Inferior parietal cortex (tissue), 1 donor: Measurements from ENCODE around the gene LRRC10.
"Not testable (repeated sequence)": the region's sequence is repeated elsewhere in the genome, so short reads cannot be mapped to it uniquely, and the experiment has no call there.

Experiments
- DNase-seq: peaks from one replicate; pipeline ENCODE4 v3.0.0-alpha.2; 2016; ENCODE audit errors: extremely low spot score

The LRRC10 gene

DNA sequence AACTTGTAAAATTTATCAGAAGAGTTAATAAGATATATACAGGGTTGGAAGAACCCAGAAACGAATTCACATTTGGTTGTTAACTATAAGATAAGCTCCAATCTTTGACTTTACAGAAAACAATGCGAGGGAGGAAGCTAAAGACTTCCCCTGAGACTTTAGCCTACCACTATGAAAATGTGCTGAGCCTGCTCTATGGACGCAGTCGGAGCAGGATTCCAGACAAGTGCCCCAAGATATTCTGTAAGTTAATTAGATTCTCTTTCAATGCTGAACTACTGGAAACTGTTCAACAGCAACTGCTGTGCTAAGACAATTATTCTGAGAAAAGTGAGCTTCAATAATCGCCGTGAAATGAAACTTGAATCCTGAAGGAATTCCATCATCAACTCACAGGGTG, 8.3 kb upstream of the LRRC10 start:
- no peak for DNase-seq

- DNase-seq: no peak
Measured at GRCh38 chr12:69616025-69616424, 5.3 kb upstream of the LRRC10 start.

DNA sequence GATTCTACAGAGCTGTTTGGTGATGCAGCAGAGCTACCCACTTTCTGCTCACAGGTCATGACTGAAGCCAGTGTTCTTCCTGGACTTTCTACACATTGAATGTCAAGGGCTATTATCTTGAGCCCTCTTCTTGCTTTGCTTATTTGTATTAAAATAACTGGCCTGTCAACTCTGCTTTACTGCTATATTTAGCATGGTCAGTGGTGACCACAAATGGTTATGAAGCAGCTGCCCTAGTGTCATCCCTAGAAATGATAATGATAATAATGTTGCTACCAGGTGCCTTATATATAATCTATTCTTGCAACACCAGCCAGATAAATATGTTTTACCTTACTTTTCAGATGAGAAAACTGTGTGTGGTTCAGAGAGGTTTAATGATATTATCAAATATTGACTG, 2.6 kb upstream of the LRRC10 start:
- DNase-seq: no peak

DNA sequence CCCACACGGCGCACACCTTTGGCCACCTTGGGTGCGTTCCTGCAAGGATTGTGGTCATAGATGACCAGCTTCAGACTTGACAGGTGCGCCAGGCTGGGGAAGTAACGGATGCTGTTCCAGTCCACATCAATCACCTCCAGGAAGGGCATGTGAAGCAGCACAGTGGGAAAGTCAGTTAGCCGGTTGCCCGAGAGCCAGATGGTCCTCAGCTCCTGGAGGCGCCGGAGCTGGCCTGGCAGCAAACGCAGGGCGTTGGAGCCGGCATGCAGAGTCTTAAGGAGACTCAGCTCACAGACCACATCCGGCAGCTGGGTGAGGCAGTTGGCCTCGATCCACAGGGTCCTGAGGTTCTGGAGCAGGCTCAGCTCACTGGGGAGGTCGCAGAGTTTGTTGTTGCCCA, 581 bp downstream of the LRRC10 start:
- no peak for DNase-seq

DNA sequence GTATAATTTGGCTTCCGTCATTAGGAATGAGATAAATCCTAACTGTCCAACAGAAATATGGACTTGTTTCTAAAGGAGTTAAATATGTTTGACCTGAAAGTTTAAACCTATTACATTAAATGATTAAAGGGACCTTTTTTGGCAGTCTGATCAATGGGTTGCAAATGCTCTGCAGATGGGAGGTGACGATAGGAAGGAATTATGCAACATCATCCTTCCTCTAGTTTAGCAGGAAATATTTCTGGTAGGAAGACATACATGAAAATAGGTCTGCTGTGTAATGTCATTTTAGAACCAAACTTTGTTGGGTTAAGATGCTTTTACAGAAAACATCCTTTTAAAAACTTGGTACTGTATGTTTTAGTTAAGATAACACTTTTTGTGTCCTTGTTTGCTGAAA, 2.6 kb downstream of the LRRC10 start:
- DNase-seq: no peak

GRCh38 chr12:69604275-69604674, 6.4 kb downstream of the LRRC10 start:
- not testable (repeated sequence) for DNase-seq

DNA sequence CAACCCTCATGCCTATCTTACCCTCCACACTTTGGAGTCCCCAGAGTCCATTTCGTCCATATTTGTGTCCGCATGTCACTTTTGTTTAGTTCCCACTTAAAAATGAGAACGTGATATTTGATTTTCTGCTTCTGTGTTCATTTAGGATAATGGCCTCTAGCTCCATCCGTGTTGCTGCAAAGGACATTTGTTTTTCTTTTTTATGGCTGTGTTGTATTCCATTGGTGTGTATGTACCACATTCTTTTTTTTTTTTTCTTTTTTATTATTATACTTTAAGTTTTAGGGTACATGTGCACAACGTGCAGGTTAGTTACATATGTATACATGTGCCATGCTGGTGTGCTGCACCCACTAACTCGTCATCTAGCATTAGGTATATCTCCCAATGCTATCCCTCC, 7.2 kb downstream of the LRRC10 start:
- DNase-seq: not testable (repeated sequence)

DNA sequence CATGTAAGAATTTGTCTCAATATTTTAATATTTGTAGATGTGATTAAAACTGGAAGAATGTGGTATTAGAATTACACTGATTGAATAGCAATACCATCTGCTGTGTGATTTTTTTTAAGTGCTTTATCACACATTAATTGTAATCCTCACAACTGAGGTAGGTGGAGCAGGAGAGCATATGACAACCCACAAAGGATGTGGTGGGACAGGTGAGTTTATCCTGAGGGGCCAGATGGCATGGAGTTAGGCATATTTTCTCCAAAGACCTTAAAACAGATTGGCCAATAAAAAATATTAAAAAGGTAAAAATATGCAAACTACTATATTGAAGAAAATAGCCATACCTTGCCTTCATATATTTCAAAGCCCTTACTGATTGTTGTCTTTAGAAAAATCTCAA, 7.8 kb downstream of the LRRC10 start:
- DNase-seq: no peak

GRCh38 chr12:69601962-69602685, 8.6 kb downstream of the LRRC10 start:
- DNase-seq: no peak

- no peak for DNase-seq
Measured at GRCh38 chr12:69600804-69601203, 9.9 kb downstream of the LRRC10 start.

DNA sequence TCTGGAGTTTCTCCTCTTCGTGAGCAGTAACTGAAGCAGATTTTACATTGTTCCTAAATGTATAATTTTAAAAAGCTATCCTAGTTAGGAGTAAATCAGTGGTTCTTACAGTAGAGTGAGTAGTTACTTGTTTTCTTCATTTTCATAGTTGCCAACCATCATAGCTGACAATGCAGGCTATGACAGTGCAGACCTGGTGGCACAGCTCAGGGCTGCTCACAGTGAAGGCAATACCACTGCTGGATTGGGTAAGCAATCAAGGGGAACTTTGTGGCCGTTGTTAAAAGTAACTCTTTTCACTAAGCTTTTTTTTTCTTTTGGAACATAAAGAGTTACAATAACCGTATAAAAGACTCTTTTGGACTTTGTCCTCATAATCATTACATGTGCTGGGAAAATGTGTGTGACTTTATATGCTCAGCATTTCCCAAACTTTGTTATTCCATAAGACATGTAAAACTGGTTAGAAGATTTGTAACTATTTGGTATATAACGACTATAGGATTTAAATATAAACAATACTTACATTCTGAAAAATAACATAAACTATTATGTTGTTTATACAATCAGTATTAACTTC, 12.4 kb downstream of the LRRC10 start:
- no peak for DNase-seq

DNA sequence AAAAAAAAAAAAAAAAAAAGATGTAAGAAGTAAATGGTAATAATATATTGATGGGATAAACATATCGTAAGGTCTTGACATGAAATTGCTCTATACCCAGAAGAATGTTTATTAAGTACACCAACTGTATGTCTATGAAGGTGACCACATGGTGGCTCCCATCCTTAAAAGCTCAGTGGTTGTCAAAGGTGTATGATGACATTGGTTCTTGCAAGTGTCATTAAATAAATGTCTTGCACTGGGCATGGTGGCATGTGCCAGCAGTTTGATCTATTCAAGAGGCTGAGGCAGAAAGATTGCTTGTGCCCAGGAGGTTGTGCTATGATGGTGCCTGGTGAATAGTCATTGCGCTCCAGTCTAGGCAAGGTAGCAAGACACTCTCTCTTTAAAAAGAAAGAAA, 15.0 kb downstream of the LRRC10 start:
- DNase-seq: no peak

DNA sequence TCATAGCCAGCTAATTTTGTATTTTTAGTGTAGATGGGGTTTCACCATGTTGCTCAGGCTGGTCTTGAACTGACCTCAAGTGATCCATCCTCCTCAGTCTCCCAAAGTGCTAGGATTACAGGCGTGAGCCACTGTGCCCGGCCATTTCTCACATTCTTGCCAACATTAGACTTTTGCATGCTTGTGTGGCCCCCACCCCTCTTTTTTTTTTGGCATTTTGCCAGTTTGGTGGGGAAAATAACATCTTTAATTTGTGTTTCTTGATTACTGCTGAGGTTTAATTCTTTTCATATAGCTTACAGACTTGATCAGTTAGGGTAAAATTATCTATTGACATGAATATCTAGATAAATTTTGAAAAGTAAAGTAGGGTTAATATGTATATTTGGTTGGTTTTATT, 21.6 kb downstream of the LRRC10 start:
- DNase-seq: no peak

- no peak for DNase-seq
Measured at GRCh38 chr12:69588527-69588926, 22.2 kb downstream of the LRRC10 start.

- DNase-seq: peak; percentile 97
Measured at GRCh38 chr12:69585189-69586062, 25.3 kb downstream of the LRRC10 start, which contains the start of gene CCT2. CCT2 (plus strand) TSS chr12:69585459; CDS start chr12:69585522, 63 bp downstream.

DNA sequence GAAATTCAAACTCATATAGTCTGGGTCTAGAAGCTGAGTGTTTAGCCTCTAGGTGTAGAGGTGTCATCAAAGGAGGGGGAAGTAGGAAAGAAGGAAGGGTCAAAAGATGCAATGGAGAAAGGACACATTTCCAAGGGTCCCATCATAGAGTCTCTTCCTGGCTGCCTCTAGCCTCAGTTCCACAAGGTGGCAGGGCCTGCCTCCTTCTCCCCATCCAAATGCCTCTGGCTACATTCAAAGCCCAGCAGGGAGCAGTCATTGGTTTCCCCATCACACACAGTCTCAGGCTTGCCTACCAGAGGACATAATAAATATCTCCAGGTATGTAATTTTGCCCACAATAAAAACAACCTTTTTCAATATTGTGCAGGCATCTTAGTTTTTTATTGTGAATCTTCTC, 27.5 kb downstream of the LRRC10 start:
- DNase-seq: no peak

- DNase-seq: no peak
Measured at GRCh38 chr12:69580074-69580473, 30.6 kb downstream of the LRRC10 start.

DNA sequence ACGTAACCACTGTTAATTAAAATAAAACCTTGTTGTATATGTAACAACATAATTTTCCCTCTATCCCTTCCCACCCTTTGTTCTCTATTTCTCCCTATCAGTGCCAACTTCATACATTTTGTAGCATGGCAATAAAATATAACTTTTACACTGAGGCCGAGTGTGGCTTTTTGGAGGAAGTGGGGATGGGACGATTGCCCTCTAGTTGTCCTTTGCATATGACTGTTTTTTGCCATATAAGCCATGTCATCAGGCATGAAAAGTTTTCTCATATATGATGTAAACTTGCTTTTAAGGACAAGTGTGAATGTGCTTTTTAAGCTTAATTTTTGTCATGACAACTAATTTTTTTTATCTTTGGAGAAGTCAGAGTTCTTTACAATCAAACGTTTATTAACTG, 31.7 kb downstream of the LRRC10 start:
- DNase-seq: no peak

DNA sequence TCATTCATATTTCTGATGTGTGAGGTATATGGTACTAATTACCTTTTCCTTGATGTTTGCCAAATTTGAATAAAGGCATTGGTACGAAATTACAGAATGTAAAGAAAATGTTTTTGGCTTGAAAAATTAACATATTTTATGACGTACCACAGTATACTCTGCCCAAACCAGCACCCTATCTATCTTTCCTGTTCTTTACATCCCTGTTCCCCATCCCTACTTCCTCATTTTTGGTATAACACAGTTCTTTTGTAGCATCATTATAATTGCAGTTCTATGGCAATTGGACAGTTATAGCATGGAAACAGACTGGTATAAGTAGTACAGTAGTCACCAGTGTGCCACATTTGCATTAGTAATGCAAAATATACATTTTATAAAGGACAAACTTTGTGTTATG, 32.4 kb downstream of the LRRC10 start:
- DNase-seq: no peak

DNA sequence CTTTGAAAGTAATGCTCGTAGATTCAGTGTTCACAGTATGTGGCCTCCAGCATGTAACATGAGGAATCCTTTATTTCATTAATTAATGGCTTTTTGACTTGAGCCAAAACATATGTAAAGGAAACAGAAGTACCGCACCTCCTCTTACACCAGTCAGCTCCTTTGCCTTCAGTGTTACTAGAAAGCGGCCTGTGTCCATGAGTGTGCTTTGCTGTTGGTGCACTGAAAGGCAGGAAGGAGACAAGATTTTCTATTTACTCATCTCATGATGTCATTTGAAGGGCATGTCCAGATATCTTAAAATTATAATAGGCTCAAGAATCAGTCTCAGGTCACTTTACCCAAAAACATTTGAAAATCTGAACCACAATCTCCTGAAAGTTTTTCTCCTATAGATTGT, 35.4 kb downstream of the LRRC10 start:
- no peak for DNase-seq

DNA sequence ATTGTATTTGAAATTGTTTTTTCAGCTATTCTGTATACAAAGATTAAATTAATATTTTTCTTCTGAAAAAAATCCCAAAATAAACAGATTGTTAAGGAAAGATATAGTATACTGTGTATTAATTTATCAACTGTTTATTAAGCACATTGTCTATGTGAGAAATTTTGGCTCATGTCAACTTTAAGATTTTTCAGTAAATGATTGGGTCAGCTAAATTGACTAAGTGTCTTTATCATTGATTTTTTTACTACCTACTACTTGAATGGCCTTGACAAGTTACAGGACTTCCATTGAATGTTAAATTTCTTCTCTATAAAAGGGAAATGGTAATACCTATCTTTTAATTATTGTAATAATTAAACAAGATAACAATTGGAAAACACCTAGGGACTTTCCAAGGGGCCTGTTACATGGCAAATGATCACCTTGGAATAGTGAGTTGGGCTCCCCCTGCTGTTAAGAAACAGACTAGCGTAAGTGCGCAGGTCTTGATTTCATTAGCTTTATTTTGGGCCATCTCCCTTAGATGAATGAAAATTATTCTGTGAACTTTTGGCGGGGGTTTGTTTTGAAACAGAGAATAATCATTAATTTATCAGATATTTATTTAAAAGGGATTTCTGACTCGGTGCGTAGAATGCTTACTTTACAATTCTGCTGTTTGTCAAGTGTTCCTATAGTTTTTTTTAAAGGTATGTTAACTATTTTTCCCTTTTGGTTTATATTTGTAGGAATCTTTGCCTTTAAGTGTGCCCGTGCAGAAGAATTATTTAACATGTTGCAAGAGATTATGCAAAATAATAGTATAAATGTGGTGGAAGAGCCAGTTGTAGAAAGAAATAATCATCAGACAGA, 39.9 kb downstream of the LRRC10 start:
- DNase-seq: peak; percentile 76

- no peak for DNase-seq
Measured at GRCh38 chr12:69570000-69570516, 40.6 kb downstream of the LRRC10 start.
